Ureter (tissue), 1 donor: ENCODE measurements around the gene CD80. TPM values are rescaled to one million over a fixed set of nuclear protein-coding genes. Genes with fewer than 3 reads are reported as not detected.

Source experiments
- DNase-seq: peaks from one replicate; pipeline ENCODE4 v3.0.0-alpha.2; 2020; ENCODE audit warnings: low spot score
- total RNA-seq: library from RNA; stranded (reverse); gene quantifications from one replicate; pipeline ENCODE4 v1.2.4, GENCODE V29; 2023
- donor health status: DM: yes; HTN: yes; CAD: no.

The CD80 gene
- total RNA-seq, 1 donor from 2014 or later = 0.26 TPM

- DNase-seq = no peak
Observed at GRCh38 chr3:119497820-119498185, 61.6 kb downstream of the CD80 start.

- no peak for DNase-seq
Observed at GRCh38 chr3:119494597-119494996, 64.8 kb downstream of the CD80 start.

- DNase-seq = no peak
Observed at GRCh38 chr3:119492810-119493209, 66.6 kb downstream of the CD80 start.

- no peak for DNase-seq
Observed at GRCh38 chr3:119492128-119492527, 67.3 kb downstream of the CD80 start.

GRCh38 chr3:119490153-119490552 is 69.3 kb downstream of the CD80 start:
- DNase-seq = no peak

GRCh38 chr3:119485563-119485962 is 73.9 kb downstream of the CD80 start:
- DNase-seq = no peak

GRCh38 chr3:119483101-119483500 is 76.3 kb downstream of the CD80 start:
- no peak for DNase-seq

GRCh38 chr3:119481079-119481478 is 78.3 kb downstream of the CD80 start:
- no peak for DNase-seq

Other genes starting within 250 kb of the CD80 start
- 37.0 TPM for gene TMEM39A, start 96.0 kb downstream of the CD80 start, total RNA-seq
- gene POGLUT1, start 90.7 kb downstream of the CD80 start, total RNA-seq = 34.7 TPM
- gene TIMMDC1, start 61.1 kb downstream of the CD80 start, total RNA-seq = 93.8 TPM
- gene ADPRH, start 19.9 kb upstream of the CD80 start, total RNA-seq = 8.6 TPM
- gene PLA1A, start 38.3 kb upstream of the CD80 start, total RNA-seq = 1.6 TPM
- gene POPDC2, start 101.0 kb upstream of the CD80 start, total RNA-seq = 13.9 TPM
- gene COX17, start 117.8 kb upstream of the CD80 start, total RNA-seq = 29.7 TPM
- 5.8 TPM for gene CFAP91, start 143.4 kb upstream of the CD80 start, total RNA-seq
- 1.2 TPM for gene NR1I2, start 222.5 kb upstream of the CD80 start, total RNA-seq